Sigmoid colon (tissue), 7 donors: ENCODE results near the gene GAB2. TPM values are rescaled to one million over a fixed set of nuclear protein-coding genes. Genes with fewer than 3 reads are reported as not detected.
"Not testable (repeated sequence)": the region's sequence is repeated elsewhere in the genome, so short reads cannot be mapped to it uniquely, and the experiment has no call there.

Experiments
- DNase-seq: peaks from one replicate; pipeline ENCODE4 v3.0.0-alpha.2; 2019
- H3K27ac ChIP-seq, 4 donors: fragments of 200-600 bp; sonication (generic); one replicate each; pipeline ENCODE4 v1.5.1; 2016 to 2019; ENCODE audit warnings: mild to moderate bottlenecking in 1 of 4
- H3K27me3 ChIP-seq, 3 donors: fragments of 200-600 bp; sonication (generic); one replicate each; pipeline ENCODE4 v1.5.1; 2019; ENCODE audit warnings: mild to moderate bottlenecking in 1 of 3
- H3K36me3 ChIP-seq, 4 donors: fragments of 200-600 bp; sonication (generic); one replicate each; pipeline ENCODE4 v1.5.1; 2016 to 2019
- H3K4me1 ChIP-seq, 4 donors: fragments of 200-600 bp; sonication (generic); one replicate each; pipeline ENCODE4 v1.5.1; 2017 to 2019
- H3K4me3 ChIP-seq, 4 donors: fragments of 200-600 bp; sonication (generic); one replicate each; pipeline ENCODE4 v1.5.1; 2017 to 2019; ENCODE audit warnings: mild to moderate bottlenecking in 2 of 4, moderate library complexity in 1 of 4
- H3K9me3 ChIP-seq, 4 donors: fragments of 200-600 bp in 3 of 4; sonication (generic) in 3 of 4; one replicate each; pipeline versions ENCODE4 v1.5.1 to v1.6.1; 2013 to 2019
- EP300 ChIP-seq, 4 donors: sonication (generic); formaldehyde crosslinking; IDR thresholded peaks; one replicate each; pipeline ENCODE4 v1.6.1; 2017; ENCODE audit warnings: antibody characterized with exemption in 4 of 4
- POLR2A ChIP-seq, 2 donors: fragments of 450-650 bp; IDR thresholded peaks; one replicate each; pipeline ENCODE4 v1.6.1; 2016; ENCODE audit warnings: antibody characterized with exemption in 2 of 2, mild to moderate bottlenecking in 2 of 2, moderate library complexity in 2 of 2
- POLR2AphosphoS5 ChIP-seq, 4 donors: sonication (generic); formaldehyde crosslinking; IDR thresholded peaks; one replicate each; pipeline ENCODE4 v1.6.1; 2017; ENCODE audit warnings: antibody characterized with exemption in 4 of 4
- WGBS, 2 donors: extraction: QIAGEN DNeasy Blood & Tissue Kit; methylation state at CpG; one replicate each; pipeline ENCODE4 v1.1.7; 2013; 5-methylcytosine and 5-hydroxymethylcytosine counted together
- intact Hi-C: fragments of 100-400 bp; cut with DNase I; formaldehyde crosslinking; loops from one replicate; pipeline ENCODE4 v1.15.1; 2023
- polyA plus RNA-seq, 3 donors: library from polyadenylated mRNA; stranded (reverse); fragments of 200-250 nt; gene quantifications; one replicate each; pipeline ENCODE4 v1.2.3, GENCODE V29; 2013
- total RNA-seq, 4 donors: library from RNA; depleted of rRNA; stranded (reverse); fragments of >200 nt; gene quantifications; one replicate each; pipeline ENCODE4 v1.1.0, GENCODE V29; 2016
- TF ChIP-seq, protein P1 (sequence below), 4 experiments: fragments of 450-650 bp in 3 of 4; fragments of 200-600 bp in 1 of 4; IDR thresholded peaks; one replicate each; pipeline ENCODE4 v1.5.1; 2016 to 2019; ENCODE audit warnings: antibody characterized with exemption in 4 of 4, mild to moderate bottlenecking in 3 of 4, moderate library complexity in 2 of 4
- donor health status: healthy with polysubstance abuse.
- donor health status: Bipolar disorder and iron deficiency.
- donor health status: healthy.

Gene GAB2
- total and polyA plus RNA-seq, 7 donors: 10.8 to 23.5 (median 13.6) TPM

DNA sequence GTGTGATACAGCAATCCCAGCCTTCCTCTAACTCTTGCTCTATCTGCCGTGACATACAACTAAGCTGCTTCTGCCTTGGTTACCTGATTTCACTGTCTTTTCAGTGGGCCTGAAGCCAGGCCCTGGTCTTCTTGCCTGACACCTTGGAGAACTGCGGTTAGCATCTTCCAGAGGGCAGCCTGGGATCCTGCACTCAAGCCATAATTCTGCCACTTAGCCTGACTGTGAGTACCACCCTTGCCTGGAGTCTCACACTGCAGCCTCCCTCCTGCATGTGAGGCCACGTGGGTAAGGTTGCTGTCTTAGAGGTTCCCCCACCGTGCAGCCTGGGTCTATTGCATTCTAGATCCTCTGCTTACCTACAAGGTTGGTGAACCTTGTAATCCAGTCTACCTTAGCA is 193.1 kb downstream of the GAB2 start:
- Histone ChIP-seq H3K9me3 (no peaks in the 10 kb centered on the region), H3K27me3 (no peaks in the 10 kb centered on the region), H3K4me3 (no peak overlapping the region), H3K36me3 (peaks cover 8 to 46% (median 19%) of the 10 kb centered on the region in 4 donors), H3K27ac (no peak overlapping the region), H3K4me1 (no peaks in the 10 kb centered on the region)
- intact Hi-C loops: no loop called here
- WGBS, 2 donors: 94 to 95% methylated on average over 4 of the region's 4 CpGs
- DNase-seq: no peak
- TF ChIP-seq POLR2AphosphoS5 (IDR thresholded peaks at IDR 0.05): no peak
- TF ChIP-seq POLR2A (IDR thresholded peaks at IDR 0.05): no peak
- TF ChIP-seq, protein P1, sequence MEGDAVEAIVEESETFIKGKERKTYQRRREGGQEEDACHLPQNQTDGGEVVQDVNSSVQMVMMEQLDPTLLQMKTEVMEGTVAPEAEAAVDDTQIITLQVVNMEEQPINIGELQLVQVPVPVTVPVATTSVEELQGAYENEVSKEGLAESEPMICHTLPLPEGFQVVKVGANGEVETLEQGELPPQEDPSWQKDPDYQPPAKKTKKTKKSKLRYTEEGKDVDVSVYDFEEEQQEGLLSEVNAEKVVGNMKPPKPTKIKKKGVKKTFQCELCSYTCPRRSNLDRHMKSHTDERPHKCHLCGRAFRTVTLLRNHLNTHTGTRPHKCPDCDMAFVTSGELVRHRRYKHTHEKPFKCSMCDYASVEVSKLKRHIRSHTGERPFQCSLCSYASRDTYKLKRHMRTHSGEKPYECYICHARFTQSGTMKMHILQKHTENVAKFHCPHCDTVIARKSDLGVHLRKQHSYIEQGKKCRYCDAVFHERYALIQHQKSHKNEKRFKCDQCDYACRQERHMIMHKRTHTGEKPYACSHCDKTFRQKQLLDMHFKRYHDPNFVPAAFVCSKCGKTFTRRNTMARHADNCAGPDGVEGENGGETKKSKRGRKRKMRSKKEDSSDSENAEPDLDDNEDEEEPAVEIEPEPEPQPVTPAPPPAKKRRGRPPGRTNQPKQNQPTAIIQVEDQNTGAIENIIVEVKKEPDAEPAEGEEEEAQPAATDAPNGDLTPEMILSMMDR (IDR thresholded peaks at IDR 0.05): no peak
- TF ChIP-seq EP300 (IDR thresholded peaks at IDR 0.05): no peak

DNA sequence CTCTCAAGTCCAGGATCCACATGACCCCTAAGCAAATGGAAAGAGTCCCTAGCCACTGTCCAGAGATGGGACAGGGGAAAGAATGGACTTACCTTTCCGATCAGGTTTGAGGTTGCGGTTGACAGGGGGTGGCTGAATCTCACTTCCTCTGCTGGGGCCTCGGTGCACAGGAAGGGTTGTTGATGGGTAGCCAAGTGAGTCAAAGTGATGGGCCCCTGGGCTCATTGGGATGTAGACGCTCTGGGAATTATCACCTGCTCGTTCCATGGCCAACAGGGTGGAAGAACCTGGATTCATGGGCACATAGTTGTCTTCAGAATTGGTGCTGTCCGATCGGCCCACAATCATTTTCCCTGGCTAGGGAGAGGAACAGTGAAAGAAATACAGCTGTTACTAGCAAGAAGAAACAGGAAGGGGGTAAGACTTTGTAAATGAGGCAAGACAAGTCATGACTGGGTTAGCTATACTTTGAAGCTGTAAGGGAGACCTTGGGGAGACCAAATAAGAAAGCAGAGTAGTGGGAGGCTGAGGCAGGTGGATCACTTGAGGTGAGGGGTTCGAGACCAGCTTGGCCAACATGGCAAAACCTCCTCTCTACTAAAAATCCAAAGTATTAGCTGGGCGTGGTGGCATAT is 194.2 kb downstream of the GAB2 start:
- intact Hi-C loops: no loop called here
- Histone ChIP-seq H3K27me3 (no peaks in the 10 kb centered on the region), H3K36me3 (peaks cover 8 to 57% (median 20%) of the 10 kb centered on the region in 4 donors), H3K4me3 (no peak overlapping the region), H3K4me1 (no peaks in the 10 kb centered on the region), H3K9me3 (no peaks in the 10 kb centered on the region), H3K27ac (no peak overlapping the region)
- 80 to 93% methylated on average over 9 of the region's 9 CpGs for WGBS, 2 donors
- no peak for DNase-seq
- TF ChIP-seq EP300 (IDR thresholded peaks at IDR 0.05): no peak

DNA sequence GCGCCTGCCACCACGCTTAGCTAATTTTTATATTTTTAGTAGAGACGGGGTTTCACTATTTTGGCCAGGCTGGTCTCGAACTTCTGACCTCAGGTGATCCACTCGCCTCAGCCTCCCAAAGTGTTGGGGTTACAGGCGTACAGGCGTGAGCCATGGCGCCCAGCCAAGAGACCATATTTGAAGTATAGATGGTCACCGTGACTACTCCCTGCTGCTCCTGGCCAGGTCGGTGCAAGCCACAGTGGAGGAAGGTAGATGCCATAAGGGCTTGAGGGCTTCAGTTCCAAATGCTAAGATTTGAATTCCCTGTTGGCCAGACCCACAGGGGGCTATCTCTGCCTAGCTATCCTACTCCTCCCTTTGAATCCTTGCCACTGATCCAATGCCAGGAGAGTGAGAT is 194.9 kb downstream of the GAB2 start:
- intact Hi-C loops, H3K4me3 ChIP-seq, H3K27me3 ChIP-seq, H3K4me1 ChIP-seq, DNase-seq, H3K9me3 ChIP-seq, H3K27ac ChIP-seq: not testable (repeated sequence)
- 85 to 93% methylated on average over 10 of the region's 10 CpGs for WGBS, 2 donors
- peaks cover 8 to 64% (median 20%) of the 10 kb centered on the region in 4 donors for H3K36me3 ChIP-seq

DNA sequence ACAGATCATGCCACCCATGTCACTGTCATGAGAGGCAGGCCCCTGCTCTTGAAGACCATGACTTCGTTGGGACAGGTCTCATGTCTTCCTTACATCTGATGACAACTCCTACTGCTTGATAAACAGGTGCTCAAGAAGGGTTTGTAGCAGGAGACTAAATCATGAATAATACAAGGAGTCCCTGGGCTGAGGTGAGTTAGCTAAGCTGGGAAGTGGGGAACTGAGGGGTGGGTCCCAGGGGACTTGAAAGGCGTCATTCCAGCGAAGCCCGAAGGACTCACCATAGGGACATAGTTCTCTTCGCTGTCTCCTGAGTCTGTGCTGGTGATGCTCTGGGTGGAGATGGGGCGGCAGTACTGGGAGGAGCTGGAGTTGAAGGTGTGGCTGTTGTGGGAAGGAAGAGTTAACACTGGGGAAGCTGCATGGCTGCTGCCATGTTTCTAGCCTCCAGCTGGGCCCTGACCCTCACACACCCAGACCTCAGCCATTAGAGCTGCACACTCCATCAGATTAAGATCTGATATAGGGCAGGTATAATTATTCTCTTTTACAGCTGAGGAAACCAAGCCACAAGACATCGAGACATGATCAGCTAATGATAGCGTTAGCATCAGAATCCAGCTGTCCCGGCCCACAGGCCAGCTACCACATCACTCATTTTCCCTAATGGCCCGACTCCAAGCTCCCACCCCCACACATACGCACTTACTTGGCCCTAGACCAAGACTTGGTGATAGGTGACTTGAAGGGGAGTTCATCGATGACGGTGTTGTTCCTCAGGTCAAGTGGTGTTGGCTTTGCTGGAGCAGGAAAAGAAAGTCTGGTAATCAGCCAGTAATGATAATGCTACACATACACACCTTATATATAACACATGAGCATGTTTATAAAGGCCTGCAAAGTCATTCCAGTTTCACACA is 196.0 kb downstream of the GAB2 start:
- intact Hi-C loops: no loop called here
- peaks cover 8 to 68% (median 21%) of the 10 kb centered on the region in 4 donors for H3K36me3 ChIP-seq

DNA sequence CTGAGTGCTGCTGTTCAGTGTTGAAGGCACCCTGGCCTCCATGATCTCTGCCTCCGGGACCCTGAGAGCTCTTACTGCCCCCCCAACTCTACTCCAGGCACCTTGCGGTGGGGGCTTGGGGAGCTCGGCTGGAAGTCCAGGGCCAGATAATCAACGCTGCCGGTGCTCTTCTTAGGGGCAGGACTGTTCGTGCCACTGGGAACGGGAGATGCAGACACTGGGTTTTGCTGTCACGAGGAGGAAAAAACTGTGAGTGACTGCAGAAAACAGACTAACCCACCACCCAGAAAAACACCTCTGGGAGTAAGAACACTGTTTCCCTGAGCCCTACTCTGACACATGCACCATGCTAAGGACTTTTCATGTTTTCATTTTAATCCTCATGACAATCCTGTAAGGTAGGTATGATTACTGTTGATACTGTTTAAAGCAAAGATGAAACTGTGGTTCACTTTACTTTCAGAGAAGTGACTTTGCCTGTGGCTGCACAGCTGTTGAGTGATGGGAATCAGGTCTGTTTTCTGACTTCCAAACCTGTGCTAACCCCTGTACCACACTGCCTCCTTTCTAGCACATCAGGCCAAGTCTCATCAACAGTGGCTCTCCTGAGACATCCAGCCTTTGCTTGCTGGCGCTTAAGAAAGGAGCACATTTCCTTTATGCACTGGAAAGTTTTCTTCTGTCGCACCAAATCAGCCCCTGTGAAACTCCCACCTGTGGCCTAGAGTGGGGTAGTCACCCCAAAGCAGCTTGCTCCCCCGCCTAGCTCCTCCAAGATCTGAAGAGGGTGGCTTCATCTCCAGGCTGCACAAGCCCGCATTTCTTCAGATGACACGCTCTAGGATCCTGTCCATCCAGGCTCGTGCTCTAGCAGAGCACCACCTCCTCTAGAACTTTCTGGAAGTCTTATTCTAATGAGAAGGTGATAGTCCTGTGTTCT is 197.1 kb downstream of the GAB2 start:
- Histone ChIP-seq H3K27ac (no peak overlapping the region), H3K36me3 (peaks cover 8 to 71% (median 20%) of the 10 kb centered on the region in 4 donors), H3K4me3 (no peak overlapping the region), H3K27me3 (no peaks in the 10 kb centered on the region), H3K9me3 (no peaks in the 10 kb centered on the region), H3K4me1 (no peaks in the 10 kb centered on the region)
- no peak for DNase-seq
- TF ChIP-seq EP300 (IDR thresholded peaks at IDR 0.05) (no peak), POLR2A (IDR thresholded peaks at IDR 0.05) (no peak), POLR2AphosphoS5 (IDR thresholded peaks at IDR 0.05) (no peak)
- TF ChIP-seq, protein P1 (IDR thresholded peaks at IDR 0.05): no peak
- 93 to 95% methylated on average over 14 of the region's 14 CpGs for WGBS, 2 donors
- intact Hi-C loops: no loop called here

More for the DNA sequence above, 196.0 kb downstream of the GAB2 start:
- no peak for DNase-seq
- 95 to 96% methylated on average over 13 of the region's 13 CpGs for WGBS, 2 donors
- no peak overlapping the region for H3K4me3 ChIP-seq
- no peak overlapping the region for H3K27ac ChIP-seq
- TF ChIP-seq POLR2A (IDR thresholded peaks at IDR 0.05): no peak
- TF ChIP-seq, protein P1 (IDR thresholded peaks at IDR 0.05): no peak
- no peak for TF ChIP-seq EP300 (IDR thresholded peaks at IDR 0.05)
- TF ChIP-seq POLR2AphosphoS5 (IDR thresholded peaks at IDR 0.05): no peak
- no peaks in the 10 kb centered on the region for H3K4me1 ChIP-seq
- H3K27me3 ChIP-seq: no peaks in the 10 kb centered on the region
- H3K9me3 ChIP-seq: no peaks in the 10 kb centered on the region
